Astrocyte (in vitro differentiated cells and primary cell): ENCODE results near the gene PLCB4.

Experiments used
- EZH2 ChIP-seq: IDR thresholded peaks from 2 replicates; pipeline ENCODE4 v1.6.1; 2012; ENCODE audit warnings: mild to moderate bottlenecking, low read length, inconsistent platforms; ENCODE audit not compliant: insufficient read depth
- TF ChIP-seq, protein P1 (sequence below): IDR thresholded peaks from 2 replicates; pipeline ENCODE4 v1.5.1; 2011; ENCODE audit warnings: low read depth, mild to moderate bottlenecking, inconsistent platforms, low read length, moderate library complexity; ENCODE audit not compliant: insufficient read depth

DNA sequence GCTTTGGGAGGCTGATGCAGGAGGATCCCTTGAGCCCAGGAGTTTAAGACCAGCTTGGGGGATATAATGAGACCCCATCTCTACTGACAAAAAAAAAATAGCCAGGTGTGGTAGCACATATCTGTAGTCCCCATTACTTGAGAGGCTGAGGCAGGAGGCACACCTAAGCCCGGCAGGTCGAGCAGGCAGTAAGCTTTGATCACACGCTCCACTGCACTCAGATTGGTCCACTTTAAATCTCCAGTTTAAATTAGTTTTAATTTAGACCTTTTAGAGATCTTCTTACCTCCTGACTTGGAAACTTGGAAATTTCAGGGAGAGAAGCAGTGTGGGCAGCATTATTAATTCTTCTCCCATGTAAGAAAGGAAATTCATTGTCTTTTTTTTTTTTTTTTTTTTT lies 16.8 kb upstream of the PLCB4 start:
- TF ChIP-seq, protein P1, sequence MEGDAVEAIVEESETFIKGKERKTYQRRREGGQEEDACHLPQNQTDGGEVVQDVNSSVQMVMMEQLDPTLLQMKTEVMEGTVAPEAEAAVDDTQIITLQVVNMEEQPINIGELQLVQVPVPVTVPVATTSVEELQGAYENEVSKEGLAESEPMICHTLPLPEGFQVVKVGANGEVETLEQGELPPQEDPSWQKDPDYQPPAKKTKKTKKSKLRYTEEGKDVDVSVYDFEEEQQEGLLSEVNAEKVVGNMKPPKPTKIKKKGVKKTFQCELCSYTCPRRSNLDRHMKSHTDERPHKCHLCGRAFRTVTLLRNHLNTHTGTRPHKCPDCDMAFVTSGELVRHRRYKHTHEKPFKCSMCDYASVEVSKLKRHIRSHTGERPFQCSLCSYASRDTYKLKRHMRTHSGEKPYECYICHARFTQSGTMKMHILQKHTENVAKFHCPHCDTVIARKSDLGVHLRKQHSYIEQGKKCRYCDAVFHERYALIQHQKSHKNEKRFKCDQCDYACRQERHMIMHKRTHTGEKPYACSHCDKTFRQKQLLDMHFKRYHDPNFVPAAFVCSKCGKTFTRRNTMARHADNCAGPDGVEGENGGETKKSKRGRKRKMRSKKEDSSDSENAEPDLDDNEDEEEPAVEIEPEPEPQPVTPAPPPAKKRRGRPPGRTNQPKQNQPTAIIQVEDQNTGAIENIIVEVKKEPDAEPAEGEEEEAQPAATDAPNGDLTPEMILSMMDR: no peak
- TF ChIP-seq EZH2: no peak
